Caco-2 (cell line): ENCODE data around the gene CYP11A1. TPM values are rescaled to one million over a fixed set of nuclear protein-coding genes. Genes with fewer than 3 reads are reported as not detected.

Source experiments
- BruUV-seq: library from RNA; stranded (reverse); fragments of 400-500 nt; replicated peaks from 2 replicates; lab custom pipeline; 2021; lab: Mats Ljungman, UMichigan
- CTCF ChIA-PET: fragments of 300-600 bp; sonication (Branson Sonifier 250); formaldehyde crosslinking; loops from one replicate; lab custom pipeline; 2022; ENCODE audit warnings: antibody characterized with exemption; lab: Charles Lee
- POLR2A ChIA-PET: fragments of 300-600 bp; sonication (Branson Sonifier 250); formaldehyde crosslinking; loops from one replicate; lab custom pipeline; 2022; ENCODE audit warnings: antibody characterized with exemption; lab: Charles Lee
- DNase-seq, 2 experiments: peaks; one replicate each; pipeline versions ENCODE4 v3.0.0 to v3.0.0-alpha.2; 2020 to 2022
- H3K27me3 ChIP-seq: replicated peaks from 2 replicates; pipeline ENCODE4 v1.6.0; 2011; ENCODE audit warnings: low read length; ENCODE audit not compliant: control insufficient read depth, insufficient read depth
- H3K36me3 ChIP-seq: 2 replicates; pipeline ENCODE4 v1.5.1; 2011; ENCODE audit warnings: low read length; ENCODE audit not compliant: control insufficient read depth, insufficient read depth
- H3K4me1 ChIP-seq: fragments of 250-450 bp; sonication (Bioruptor Pico); 2 replicates; pipeline ENCODE4 v1.5.1; 2020; ENCODE audit warnings: mild to moderate bottlenecking
- H3K4me3 ChIP-seq: 2 replicates; pipeline ENCODE4 v1.5.1; 2011; ENCODE audit warnings: low read depth, mild to moderate bottlenecking, control low read depth, low read length
- H3K9me3 ChIP-seq: fragments of 250-450 bp; sonication (Bioruptor Pico); 2 replicates; pipeline ENCODE4 v1.5.1; 2020; ENCODE audit warnings: mild to moderate bottlenecking, moderate library complexity
- H3K27ac Mint-ChIP-seq: one replicate; pipeline ENCODE4 v1.8.0; 2022; ENCODE audit warnings: mixed read lengths; ENCODE audit not compliant: unreplicated experiment
- H3K27me3 Mint-ChIP-seq: one replicate; pipeline ENCODE4 v1.8.0; 2022; ENCODE audit warnings: mixed read lengths; ENCODE audit not compliant: insufficient read depth, unreplicated experiment
- H3K36me3 Mint-ChIP-seq: one replicate; pipeline ENCODE4 v1.8.0; 2022; ENCODE audit warnings: mild to moderate bottlenecking, mixed read lengths; ENCODE audit not compliant: insufficient read depth, unreplicated experiment
- H3K4me1 Mint-ChIP-seq: one replicate; pipeline ENCODE4 v1.8.0; 2022; ENCODE audit warnings: low read depth, mixed read lengths; ENCODE audit not compliant: unreplicated experiment
- H3K4me3 Mint-ChIP-seq: one replicate; pipeline ENCODE4 v1.8.0; 2022; ENCODE audit warnings: mild to moderate bottlenecking, moderate library complexity, mixed read lengths; ENCODE audit not compliant: unreplicated experiment
- H3K9me3 Mint-ChIP-seq: one replicate; pipeline ENCODE4 v1.8.0; 2022; ENCODE audit warnings: mixed read lengths; ENCODE audit not compliant: unreplicated experiment
- intact Hi-C: fragments of 100-400 bp; cut with micrococcal nuclease; formaldehyde crosslinking; loops from one replicate; pipeline ENCODE4 v1.10.0; 2022; ENCODE audit not compliant: unreplicated experiment
- total RNA-seq: library from RNA; stranded (reverse); gene quantifications from 2 replicates; pipeline ENCODE4 v1.2.3, GENCODE V29; 2022
- TF ChIP-seq, protein P1 (sequence below), 2 experiments: fragments of 200-600 bp in 1 of 2; IDR thresholded peaks; 1 replicate in 1 of 2; 2 replicates in 1 of 2; pipeline versions ENCODE4 v1.5.1 to v1.8.0; 2011 to 2022; ENCODE audit warnings: antibody characterized with exemption in 1 of 2, control low read depth in 1 of 2, inconsistent platforms in 1 of 2, low read depth in 1 of 2, low read length in 1 of 2, mild to moderate bottlenecking in 1 of 2, moderate library complexity in 1 of 2; ENCODE audit not compliant: insufficient read depth in 1 of 2, severe bottlenecking in 1 of 2, unreplicated experiment in 1 of 2

CYP11A1 gene
- total RNA-seq, 1 experiment from 2014 or later: not detected

- Mint-ChIP-seq H3K27ac (peak overlapping the region; percentile 5), H3K4me1 (peaks cover 14% of the 10 kb centered on the region), H3K36me3 (peaks cover 5% of the 10 kb centered on the region), H3K9me3 (no peaks in the 10 kb centered on the region), H3K4me3 (no peak overlapping the region), H3K27me3 (no peaks in the 10 kb centered on the region)
- TF ChIP-seq, protein P1, sequence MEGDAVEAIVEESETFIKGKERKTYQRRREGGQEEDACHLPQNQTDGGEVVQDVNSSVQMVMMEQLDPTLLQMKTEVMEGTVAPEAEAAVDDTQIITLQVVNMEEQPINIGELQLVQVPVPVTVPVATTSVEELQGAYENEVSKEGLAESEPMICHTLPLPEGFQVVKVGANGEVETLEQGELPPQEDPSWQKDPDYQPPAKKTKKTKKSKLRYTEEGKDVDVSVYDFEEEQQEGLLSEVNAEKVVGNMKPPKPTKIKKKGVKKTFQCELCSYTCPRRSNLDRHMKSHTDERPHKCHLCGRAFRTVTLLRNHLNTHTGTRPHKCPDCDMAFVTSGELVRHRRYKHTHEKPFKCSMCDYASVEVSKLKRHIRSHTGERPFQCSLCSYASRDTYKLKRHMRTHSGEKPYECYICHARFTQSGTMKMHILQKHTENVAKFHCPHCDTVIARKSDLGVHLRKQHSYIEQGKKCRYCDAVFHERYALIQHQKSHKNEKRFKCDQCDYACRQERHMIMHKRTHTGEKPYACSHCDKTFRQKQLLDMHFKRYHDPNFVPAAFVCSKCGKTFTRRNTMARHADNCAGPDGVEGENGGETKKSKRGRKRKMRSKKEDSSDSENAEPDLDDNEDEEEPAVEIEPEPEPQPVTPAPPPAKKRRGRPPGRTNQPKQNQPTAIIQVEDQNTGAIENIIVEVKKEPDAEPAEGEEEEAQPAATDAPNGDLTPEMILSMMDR (IDR thresholded peaks at IDR 0.05; ENCODE audit: insufficient read depth in 1 of 2, low read depth in 1 of 2, low read length in 1 of 2, severe bottlenecking in 1 of 2, unreplicated experiment in 1 of 2): no peak
- intact Hi-C loops: no loop called here
- Histone ChIP-seq H3K36me3 (no peaks in the 10 kb centered on the region), H3K9me3 (no peaks in the 10 kb centered on the region), H3K4me3 (no peak overlapping the region), H3K27me3 (no peaks in the 10 kb centered on the region), H3K4me1 (peaks cover 68% of the 10 kb centered on the region)
- ChIA-PET CTCF (no interaction called here), POLR2A (no interaction called here)
- BruUV-seq: no TSS peak
- no peak for DNase-seq
Observed at GRCh38 chr15:74384566-74384880, 17.1 kb upstream of the CYP11A1 start.

DNA sequence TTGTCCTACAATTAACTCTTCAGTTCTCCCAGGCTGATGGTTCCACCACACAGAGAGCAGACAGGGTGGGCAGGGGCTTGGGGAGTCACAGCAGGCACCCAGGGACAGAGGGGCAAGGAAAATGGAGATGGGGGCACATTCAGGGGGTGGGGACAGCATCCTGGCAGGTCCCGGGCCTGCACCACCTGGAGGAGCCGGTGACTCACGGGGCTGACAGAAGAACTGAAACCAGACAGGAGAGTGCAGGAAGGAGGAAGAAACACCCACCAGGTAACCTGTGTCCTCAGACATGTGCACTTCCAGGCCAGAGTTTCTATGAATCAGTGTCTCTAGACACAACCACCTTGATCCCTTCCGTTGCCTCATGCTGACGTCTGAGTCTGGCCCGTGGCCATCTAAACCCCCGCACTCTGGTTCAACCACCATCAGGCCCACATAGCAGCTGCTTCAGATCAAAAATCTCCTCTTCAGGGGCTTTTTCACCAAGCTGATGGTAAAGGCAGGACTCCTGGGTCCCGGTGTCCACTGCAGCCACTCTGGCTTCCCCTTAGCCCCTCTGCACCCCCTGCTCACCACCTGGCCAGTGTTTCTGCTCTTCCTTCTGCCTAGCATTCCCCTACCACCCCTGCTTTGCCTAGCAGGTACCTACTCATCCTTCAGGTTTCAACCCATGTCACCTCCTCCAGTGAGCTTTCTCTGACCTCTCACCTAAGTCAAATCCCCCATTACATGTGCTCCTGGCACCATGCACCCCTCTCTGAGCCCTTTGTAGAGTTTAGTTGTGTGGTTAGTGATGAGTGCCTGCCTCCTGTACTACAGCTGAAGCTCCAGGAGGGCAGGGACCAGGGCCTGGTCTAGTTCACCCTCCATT, 16.5 kb upstream of the CYP11A1 start:
- BruUV-seq: no TSS peak
- POLR2A ChIA-PET: no interaction called here
- no peaks in the 10 kb centered on the region for H3K27me3 ChIP-seq
- H3K36me3 ChIP-seq: no peaks in the 10 kb centered on the region
- Mint-ChIP-seq H3K4me3 (no peak overlapping the region), H3K27ac (peak overlapping the region; percentile 5), H3K9me3 (no peaks in the 10 kb centered on the region), H3K27me3 (no peaks in the 10 kb centered on the region), H3K36me3 (no peaks in the 10 kb centered on the region), H3K4me1 (peaks cover 9% of the 10 kb centered on the region)
- H3K4me1 ChIP-seq: peaks cover 62% of the 10 kb centered on the region
- intact Hi-C loops: no loop called here
- TF ChIP-seq, protein P1 (IDR thresholded peaks at IDR 0.05; ENCODE audit: insufficient read depth in 1 of 2, low read depth in 1 of 2, low read length in 1 of 2, severe bottlenecking in 1 of 2, unreplicated experiment in 1 of 2): no peak
- no peak overlapping the region for H3K4me3 ChIP-seq
- H3K9me3 ChIP-seq: no peaks in the 10 kb centered on the region
- no peak for DNase-seq
- CTCF ChIA-PET: no interaction called here

- Histone ChIP-seq H3K4me1 (peaks cover 55% of the 10 kb centered on the region), H3K27me3 (no peaks in the 10 kb centered on the region), H3K36me3 (no peaks in the 10 kb centered on the region), H3K9me3 (no peaks in the 10 kb centered on the region), H3K4me3 (no peak overlapping the region)
- Mint-ChIP-seq H3K27me3 (no peaks in the 10 kb centered on the region), H3K4me1 (peaks cover 6% of the 10 kb centered on the region), H3K36me3 (no peaks in the 10 kb centered on the region), H3K4me3 (no peak overlapping the region), H3K9me3 (no peaks in the 10 kb centered on the region), H3K27ac (peak overlapping the region; percentile 5)
- intact Hi-C loops: no loop called here
- TF ChIP-seq, protein P1 (IDR thresholded peaks at IDR 0.05; ENCODE audit: insufficient read depth in 1 of 2, low read depth in 1 of 2, low read length in 1 of 2, severe bottlenecking in 1 of 2, unreplicated experiment in 1 of 2): no peak
- POLR2A ChIA-PET: no interaction called here
- no peak for DNase-seq
- no TSS peak for BruUV-seq
- CTCF ChIA-PET: interaction anchor here (1.3 to 2.2 kb wide), 3 partner anchors 51 to 57 kb away, joined by 4 to 12 read pairs (median 9); no protein-coding TSS in a partner anchor
Observed at GRCh38 chr15:74383286-74383685, 15.8 kb upstream of the CYP11A1 start.
